ENCODE measurements around the gene STK24.

The STK24 gene

GRCh38 chr13:98489446-98490194 lies 87.3 kb downstream of the STK24 start:
- DNase-seq (ENCODE audit: low read depth), result no peak

GRCh38 chr13:98488736-98489135 lies 88.2 kb downstream of the STK24 start:
- no peak for DNase-seq (ENCODE audit: low read depth)

GRCh38 chr13:98487522-98487921 lies 89.4 kb downstream of the STK24 start:
- no peak for DNase-seq (ENCODE audit: low read depth)

DNA sequence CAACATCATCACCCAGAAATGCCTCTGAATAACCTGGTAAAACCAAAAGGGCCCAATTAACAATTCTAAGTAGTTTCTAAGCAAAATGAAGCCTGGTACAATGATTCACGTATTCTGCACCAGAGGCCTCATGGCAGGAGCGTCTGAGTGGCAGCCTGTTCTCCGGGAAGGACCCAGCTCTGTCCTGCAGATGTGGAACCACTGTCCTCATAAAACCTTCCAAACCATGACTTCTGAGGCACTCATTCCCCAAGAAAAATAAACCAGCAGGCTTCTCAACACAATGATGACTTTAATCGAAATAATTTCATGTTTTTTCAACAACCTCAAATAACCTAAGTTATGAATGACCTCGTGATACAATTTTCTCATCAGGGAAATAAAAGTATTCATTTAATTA lies 89.9 kb downstream of the STK24 start:
- DNase-seq (ENCODE audit: low read depth), result no peak

DNA sequence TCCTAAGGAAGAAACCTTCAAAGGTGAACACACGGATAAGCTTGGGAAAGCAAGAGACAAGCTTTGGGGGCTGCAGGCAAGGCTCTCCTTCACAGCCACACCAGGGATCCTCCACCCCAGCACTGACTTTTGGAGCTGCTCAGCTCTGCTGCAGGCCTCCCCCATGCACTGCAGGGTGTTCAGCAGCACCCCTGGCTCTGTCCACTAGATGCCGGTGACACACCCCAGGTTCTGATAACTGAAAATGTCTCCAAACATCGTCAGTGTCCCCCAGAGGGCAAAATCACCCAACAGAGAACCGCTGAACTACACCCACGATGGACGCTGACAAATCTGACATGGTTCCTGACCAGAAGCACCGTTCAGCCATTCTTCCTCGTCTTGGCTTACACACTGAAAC lies 90.5 kb downstream of the STK24 start:
- no peak for DNase-seq (ENCODE audit: low read depth)

DNA sequence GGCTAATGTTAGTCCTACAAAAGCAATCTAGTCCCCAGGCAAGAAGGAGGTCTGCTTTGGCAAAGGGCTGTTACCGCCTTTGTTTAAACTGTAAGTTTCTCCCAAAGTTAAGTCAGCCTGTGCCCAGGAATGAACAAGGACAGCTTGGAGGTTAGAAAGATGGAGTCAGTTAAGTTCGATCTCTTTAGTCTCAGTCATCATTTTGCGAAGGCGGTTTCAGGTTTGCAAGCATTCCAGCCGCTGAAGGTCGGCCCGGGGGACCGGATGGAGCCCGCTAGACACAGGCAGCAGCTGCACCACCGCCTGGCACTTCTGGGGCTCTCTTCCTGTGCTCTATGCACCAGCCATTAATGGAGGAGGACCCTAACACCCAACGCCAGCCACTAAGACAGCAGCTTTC lies 91.3 kb downstream of the STK24 start:
- no peak for DNase-seq (ENCODE audit: low read depth)

GRCh38 chr13:98484289-98485219 lies 92.4 kb downstream of the STK24 start:
- DNase-seq (ENCODE audit: low read depth), result peak; percentile 51

GRCh38 chr13:98483601-98484288 lies 93.2 kb downstream of the STK24 start:
- DNase-seq (ENCODE audit: low read depth), result no peak

- no peak for DNase-seq (ENCODE audit: low read depth)
Observed at GRCh38 chr13:98482476-98483444, 94.1 kb downstream of the STK24 start.

- DNase-seq (ENCODE audit: low read depth), result no peak
Observed at GRCh38 chr13:98480915-98481877, 95.7 kb downstream of the STK24 start.

GRCh38 chr13:98479496-98480003 lies 97.4 kb downstream of the STK24 start:
- DNase-seq (ENCODE audit: low read depth), result no peak

GRCh38 chr13:98478189-98479129 lies 98.4 kb downstream of the STK24 start:
- DNase-seq (ENCODE audit: low read depth), result peak; percentile 17

DNA sequence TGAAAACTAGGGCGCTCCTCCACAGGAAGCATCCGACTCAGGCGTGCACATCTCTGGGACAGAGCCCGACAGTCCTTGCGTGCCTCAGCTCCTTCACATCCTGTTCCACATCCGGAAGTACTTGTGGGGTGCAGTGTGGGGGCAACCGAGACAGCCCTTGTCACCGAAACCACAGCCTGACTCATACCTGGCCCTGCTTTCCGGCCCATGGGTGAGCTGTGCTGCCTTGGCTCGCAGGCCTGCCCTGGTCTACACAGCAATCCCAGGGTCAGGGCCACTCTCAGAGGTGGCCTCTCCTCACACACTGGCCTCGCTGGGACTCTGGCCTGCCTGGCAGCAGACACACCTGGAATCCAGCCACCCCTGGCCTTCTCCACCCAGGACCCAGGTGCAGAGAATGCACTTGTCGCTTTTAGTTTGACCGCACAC lies 100.4 kb downstream of the STK24 start:
- peak; percentile 78 for DNase-seq (ENCODE audit: low read depth)

- peak; percentile 50 for DNase-seq (ENCODE audit: low read depth)
Observed at GRCh38 chr13:98476106-98476505, 100.8 kb downstream of the STK24 start.

DNA sequence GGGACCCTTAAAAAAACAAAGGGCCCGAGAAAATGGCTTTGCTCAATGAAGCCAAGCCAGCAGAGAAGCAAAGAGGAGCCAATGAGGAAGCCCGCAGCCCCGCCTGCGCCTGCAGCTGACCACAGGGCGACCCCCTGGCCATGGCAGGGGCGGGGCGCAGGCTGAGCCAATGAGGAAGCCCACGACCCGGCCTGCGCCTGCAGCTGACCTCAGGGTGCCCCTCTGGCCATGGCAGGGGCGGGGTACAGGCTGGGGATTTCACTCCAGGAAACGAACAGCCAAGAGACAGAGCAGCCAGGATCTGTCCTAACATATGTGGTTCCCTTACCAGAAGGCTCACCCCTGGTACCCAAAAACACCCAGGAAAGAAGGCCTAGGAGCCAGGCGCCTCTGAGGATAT lies 101.4 kb downstream of the STK24 start:
- no peak for DNase-seq (ENCODE audit: low read depth)

GRCh38 chr13:98474761-98475160 lies 102.1 kb downstream of the STK24 start:
- no peak for DNase-seq (ENCODE audit: low read depth)

GRCh38 chr13:98474292-98474691 lies 102.6 kb downstream of the STK24 start:
- DNase-seq (ENCODE audit: low read depth), result no peak

DNA sequence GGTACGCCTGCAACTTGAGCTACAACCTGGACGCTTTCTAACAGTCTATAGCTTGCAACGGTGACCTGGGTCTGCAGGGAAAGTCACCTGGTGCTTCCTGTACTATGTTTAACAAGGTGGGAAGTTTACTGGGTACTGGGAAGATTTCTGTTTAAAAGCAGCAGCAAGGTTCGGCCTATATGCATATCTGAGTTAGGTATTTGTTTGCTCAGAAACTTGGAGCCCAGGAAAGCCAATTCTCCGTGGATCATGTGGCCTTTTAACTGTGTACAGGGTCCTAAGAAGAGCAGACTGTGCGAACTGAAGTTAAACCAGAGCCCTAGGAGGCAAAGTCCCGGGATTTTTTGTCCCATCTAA lies 103.1 kb downstream of the STK24 start:
- DNase-seq (ENCODE audit: low read depth), result no peak
